GM19455 (cell line): ENCODE data around the gene CCL13.

ENCODE experiments used
- ATAC-seq: cut with Tn5 transposase; IDR thresholded peaks from one replicate; pipeline ENCODE4 v1.9.1; 2021; ENCODE audit not compliant: unreplicated experiment

Gene CCL13

DNA sequence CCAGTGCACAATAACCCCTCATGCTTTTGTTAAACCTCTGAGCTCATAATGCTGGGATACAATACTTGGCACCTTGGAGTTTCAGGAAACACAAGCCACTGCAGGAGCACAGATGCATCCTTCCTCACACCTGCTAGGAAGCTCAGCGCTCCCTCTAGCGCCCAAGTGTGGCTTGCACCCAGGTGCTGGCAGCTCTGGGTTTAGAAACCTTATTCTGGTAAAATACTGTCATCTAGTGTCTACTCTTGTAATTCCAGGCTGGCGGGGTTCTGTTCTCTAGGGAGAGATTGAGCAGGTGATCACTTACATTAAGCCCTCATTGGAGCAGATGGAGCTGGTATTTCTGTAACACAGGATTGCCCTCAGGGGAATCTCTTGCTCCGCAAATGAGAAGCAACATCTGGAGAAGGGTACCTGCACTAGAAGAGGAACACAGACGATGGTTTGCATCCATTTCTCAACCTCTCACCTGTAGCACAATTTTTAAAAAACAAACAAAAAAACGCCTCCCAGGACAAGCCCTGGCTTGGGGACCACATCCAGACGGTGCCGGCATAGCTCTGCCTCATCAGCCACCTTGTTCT, 5.3 kb downstream of the CCL13 start:
- ATAC-seq: no peak

DNA sequence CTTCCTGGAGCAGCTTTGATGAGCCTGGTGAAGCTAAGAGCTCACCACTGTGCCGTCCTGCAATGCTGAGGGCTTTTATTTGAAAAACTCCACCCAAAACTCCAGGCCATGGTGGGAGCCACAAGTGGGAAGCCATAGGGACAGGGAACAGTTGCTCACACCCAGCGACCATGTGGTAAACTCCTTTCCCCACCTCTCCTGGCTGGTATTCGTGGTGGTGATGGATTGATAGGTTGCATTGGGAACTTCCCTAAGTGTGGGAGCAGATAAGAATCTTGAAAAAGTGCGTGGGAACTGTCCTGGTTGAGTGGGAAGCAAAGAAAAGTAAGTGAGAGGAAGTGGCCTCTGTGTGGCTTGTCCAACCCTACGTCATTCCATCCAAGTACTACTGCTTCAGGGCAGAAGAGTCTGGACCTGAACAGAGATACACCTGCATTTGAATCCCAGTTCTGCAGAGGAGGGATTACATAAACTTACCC, 6.9 kb downstream of the CCL13 start, which contains the start of gene CCL1:
CCL1 (minus strand) TSS at position 51 of the 479 bp plus-strand sequence. CDS start 72 bp downstream, outside the sequence.
- ATAC-seq: no peak

DNA sequence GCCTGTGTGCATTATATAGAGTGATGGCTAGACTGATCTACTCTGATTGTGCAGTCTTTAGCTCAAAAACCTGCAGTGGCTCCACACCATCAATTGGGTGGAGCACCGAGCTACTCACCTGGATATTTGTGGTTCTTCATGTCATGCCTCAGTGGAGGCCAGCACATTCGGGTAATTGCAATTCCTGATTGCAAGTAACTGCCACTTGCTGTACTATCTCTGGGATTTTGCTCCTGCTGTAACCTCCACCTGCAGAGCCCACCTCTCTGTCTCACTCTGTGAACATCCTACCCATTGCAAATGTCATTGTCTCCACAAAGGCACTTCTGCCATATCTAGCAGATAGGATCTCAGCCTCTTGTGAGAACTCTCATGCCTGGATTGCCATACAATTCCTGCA, 8.5 kb downstream of the CCL13 start:
- ATAC-seq: no peak

DNA sequence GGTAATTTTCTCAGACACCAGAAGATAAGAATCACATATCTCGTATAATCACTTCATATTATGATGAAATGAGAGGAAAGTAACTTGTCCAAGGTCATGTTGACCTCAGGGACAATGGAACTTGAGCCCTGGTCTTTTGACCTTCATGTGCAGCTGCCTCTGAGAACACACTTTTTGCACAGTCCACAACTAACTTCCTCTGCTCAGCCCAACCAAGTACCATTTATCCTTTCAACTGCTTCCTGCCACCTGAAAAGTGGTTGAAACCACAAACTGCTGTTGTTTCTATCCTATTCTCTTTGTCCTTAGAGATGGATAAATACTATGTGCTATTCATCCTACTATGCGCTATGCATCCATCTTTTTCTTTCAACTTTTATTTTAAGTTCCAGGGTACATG, 9.1 kb downstream of the CCL13 start:
- ATAC-seq: no peak

DNA sequence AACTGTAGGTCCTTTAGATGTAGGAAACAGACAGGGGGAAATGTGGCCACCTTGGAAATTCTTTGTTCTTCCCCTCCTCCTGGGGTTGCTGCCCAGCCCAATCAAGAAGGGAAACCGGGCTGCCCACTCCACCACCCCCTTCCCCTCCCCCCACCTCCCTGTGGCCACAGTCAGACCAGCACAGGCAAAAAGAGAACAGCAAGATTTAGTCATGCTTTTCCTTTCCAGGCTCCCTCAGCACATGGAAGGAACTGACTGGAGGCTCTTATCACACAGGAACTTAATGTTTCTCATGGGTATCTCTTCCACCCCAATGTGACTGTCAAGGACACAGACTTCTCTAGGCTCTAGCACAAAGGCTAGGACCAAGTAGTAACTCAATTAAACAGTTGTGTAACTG, 9.7 kb downstream of the CCL13 start:
- ATAC-seq: no peak

DNA sequence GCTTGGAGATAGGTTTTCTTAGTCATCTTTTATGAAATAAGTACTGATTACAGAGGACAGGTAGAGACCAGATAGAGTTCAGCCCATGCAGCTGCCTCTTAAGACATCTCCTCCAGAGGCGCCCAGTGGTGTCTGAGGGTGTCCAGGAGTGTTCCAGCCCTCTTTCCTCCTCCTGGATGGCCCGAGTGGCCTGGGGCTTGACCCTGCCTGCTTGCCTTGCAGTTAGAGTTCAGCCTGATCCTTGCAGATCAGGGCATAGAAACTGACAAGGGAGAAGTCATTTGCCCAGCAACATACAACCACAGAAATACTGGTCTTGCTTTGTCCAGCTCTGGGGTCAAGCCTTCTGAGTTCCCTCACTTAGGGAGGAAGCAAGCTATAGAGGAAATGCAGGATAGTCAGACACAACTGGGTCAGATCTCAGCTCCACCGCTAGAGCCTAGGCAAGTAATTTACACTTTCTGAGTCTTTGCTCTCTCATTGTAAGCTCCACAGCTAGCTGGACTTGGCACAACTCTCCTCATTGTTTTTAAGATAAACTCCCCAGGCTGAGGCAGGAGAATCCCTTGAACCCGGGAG, 10.3 kb downstream of the CCL13 start:
- ATAC-seq: no peak

DNA sequence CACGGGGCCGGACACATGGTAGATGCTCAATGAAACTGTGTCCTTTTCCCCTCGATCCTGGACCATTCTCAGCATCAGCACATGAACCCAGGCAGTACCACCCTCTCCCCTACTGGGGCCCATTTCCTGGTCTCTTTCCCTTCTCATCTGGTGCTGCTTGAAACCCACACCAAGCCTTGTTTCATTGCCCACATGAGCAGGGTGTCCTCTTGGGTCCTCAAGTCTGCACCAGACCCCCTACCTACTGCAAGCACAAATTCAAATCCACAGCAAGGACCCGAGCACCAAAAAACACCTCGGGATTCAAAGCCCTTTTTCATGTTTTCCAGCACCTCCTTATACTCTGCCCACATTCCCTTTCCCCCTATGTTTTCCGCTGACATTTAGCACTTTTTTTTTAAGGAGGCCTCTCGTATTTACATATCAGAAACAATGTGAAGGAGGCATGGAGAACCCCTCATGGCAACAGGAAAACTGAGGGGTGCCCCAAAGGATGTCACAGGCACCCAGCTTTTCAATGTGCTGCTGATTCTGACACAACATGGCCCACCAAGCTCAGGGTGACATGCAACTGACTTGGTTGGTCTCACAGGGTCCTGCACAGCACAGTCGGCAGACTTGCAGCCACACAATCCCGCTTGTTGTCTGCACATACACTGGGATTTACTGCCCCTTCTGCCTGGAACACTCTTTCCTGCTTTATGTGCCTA, 11.4 kb downstream of the CCL13 start:
- ATAC-seq: no peak

DNA sequence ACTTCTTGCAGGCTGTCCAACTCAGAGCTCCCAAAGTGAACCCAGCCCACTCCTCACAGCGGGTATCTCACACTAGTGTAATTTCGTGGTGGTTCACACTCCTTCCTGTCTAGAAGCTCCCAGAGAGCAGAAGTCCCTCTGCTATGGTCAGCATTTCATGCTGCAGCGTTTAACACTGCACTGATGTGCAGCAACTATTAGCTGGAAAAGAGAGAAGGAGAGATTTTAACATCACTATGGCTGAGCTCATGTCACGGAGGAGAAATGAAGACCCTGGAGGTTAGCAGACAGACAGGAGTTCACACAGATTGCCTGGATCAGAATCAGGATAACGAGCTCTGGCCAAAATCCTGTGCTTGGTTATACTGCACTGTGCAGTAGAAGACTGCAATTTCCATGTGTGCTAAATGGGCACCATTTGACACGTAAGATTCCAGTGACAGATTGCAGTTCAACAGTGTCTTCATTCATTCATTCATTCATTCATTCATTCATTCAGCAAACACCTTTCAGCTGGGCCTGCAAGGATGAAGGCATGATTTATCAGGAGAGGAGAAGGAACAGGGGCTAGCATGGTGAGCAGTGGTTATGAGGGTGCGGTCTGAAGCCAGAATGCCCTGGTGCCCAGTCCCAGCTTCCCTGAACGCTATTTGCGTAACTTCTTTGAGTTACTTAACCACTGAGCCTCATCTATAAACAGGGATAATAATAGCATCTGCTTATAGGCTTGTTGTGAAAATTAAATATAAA, 12.1 kb downstream of the CCL13 start:
- ATAC-seq: no peak

DNA sequence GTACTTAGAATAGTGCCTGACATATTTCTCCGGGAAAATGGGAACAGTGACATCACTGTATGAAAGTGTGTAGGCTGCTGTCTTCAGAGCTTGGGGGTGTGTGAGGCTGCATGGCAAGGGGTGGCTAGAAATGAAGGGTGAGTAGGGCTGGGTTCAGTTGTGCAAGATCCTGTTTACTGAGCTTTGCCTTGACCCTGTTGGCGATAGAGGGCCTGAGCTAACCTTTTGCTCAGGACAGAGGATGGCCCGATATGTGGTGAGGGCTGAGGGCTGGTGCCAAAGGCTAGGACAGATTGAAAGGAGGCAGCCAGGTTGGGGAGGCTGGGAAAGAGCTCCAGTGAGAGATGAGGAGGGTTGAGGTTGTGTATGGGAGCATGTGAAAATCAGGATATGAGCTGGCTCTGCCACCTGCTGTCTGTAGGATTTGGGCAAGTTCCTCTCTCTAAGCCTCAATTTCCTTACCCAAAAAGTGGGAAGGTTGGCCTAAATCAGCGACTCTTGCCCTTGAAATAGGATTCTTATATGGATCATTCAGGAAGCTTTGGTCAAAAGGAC, 12.7 kb downstream of the CCL13 start:
- no peak for ATAC-seq

DNA sequence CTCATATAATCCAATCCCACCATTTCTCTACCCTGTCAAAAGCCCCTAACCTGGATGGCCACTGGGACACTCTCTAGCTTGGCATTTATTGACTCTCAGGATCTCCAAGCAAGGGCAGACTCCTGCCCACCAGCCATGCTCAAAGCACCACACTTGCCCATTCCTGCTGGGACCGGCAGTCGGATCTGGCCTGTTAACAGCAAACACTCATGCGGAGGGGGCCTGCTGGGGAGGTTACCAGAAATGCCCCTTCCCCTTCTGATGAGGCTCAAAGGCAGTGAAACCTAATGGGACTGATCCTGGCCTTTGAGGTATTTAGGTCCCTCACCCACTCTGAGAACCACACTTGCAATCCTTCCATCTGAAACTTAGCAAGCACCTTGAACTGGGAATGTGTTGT, 13.3 kb downstream of the CCL13 start:
- ATAC-seq: no peak

DNA sequence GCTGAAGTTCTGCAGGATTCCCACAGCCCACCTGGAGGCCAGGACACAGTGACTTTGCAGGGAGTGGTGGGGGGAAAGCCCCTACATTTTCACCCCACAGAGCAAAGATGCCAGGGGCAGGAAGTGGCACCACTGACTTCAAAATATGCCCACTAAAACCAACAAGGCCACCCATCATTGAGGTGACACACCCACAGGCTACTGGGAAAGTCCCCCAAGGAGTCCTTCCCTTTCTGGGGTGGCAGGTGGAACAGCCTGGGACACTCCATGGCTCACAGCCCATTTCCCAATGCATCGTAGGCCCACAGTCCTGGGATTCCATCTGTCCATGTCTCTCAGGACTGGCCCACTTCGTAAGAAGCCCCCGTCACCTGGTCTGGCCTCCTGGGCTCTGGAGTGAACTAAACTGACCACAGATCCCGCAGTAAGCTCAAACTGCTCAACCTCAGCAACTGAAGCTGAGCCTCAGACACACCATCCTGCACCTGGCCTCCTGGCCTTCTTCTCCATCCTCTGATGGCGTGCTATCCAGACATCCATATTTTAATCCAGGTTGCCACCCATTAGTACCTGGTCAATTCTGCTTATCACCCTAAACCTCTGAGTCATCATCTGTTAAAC, 14.2 kb downstream of the CCL13 start:
- no peak for ATAC-seq

DNA sequence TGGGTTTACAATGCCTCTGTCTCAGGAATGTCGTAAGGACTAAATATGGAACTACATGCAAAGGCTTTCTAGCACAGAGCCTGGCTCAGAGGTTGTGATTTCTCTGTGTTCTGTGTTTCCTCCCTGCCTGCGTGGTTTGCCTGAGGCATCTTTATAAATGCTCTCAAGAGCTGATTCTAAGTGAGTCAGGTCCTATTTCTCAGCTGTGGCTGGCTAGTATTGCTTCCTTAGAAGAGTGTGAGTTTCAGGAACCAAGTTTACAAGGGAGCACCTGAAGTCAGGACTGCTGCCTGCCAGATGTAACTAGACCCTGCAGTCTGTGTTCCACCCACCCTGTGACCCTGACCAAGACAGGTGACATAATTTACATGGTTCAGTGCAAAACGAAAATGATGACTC, 14.7 kb downstream of the CCL13 start:
- no peak for ATAC-seq

DNA sequence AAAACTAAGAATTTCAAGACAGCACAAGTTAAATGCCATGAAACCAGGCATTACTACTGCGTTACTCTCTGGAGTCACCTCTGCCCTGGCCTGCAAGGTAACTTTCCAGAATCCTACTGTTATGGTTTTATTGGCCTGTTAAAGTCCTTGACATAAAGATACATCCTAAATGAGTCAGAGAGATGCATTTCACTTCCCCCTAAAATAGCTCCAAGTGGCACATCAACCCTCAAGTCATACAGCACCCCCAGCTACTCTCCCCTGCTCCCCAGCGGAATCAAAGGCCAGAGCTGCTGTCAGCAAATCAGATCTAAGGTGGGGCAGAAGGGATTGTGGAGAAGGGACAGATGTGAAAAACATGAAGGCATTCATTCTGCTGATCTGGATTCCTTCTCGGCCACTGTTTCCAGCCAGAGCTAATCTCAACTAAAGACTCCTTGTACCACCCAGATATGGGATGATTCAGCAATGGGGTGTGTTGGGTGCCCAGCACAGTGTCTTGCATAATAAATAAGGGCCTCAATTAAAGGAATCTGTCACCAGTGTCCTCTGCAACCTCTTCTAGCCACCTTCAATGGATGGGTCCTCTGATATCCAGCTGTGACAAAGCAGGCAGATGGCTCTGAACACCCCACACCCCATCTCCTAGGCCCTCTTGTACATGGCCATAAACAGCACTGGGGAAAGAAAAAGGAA, 15.3 kb downstream of the CCL13 start:
- no peak for ATAC-seq

DNA sequence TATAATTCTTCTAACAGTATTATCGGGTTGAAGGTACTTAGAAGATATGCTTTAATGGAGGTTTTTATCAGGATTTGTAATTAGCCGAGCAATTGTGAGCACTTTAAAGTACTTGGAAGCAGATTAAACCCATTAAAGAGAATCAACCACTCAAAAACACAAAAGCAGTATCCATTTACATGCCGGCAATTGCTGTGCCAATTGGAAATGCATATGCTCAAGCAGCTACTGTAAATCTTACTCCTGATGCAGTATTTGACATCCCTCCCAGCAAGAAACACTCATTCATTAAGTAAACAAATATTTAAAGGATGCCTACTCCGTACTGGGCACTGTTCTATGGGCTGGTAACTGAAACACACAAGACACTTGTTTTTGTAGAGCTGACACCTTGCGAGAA, 18.2 kb downstream of the CCL13 start:
- ATAC-seq: no peak

DNA sequence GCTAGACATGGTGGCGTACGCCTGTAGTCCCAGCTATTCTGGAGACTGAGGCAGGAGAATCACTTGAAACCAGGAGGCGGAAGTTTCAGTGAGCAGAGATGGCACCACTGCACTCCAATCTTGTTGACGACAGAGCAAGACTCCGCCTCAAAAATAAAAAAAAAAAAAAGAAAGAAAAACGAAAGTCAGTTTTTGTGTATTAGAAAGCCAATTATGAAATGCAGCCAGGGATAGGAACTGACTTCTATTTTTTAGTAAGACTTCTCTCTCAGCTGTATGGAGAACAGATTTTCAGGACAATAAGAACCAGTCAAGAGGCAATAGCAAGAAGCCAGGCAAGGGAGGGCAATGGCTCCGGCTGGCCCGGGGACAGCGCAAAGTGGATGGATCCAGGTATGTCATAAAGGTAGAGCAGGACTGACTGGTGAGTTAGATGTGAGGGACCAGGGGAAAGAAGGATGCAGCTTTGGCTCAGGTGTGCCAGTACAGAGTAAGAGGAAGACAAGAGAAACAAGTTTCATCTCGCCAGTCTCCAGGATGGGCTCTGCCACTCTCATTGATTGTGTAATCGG, 19.2 kb downstream of the CCL13 start:
- ATAC-seq: no peak

DNA sequence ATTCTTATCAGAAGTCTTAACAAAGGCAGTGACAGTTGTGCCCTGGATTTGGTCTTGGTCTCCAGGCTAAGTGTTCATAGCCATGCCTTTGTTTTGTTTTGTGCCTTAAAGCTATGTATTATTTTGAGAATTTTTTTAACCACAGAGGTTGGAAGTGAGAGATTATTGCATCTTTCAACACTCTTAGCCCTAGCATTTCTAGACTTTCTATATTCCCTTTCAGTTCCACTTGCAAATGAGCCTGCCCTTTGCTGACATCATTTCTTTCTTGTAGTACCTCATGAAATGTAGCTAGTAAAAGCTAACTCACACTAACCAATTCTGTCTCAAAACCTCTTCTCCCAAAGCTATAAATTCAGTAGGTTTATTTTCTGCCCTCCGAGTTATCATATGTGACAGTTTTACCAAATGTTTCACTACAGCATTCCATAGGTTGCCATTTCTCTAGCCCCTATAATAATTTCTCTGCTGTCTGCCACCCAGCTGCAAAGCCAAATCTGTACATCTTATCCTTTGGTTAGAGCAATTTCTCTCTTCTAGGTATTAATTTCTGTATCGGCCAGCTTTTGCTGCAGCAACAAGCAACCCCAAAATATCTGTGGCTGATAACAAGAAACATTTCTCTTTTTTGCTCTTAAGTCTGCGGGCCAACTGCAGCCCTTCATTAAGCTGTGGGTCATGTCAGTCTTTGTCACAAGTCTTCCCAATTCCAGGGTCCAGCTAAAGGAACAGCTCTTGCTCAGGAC, 21.0 kb downstream of the CCL13 start:
- no peak for ATAC-seq

DNA sequence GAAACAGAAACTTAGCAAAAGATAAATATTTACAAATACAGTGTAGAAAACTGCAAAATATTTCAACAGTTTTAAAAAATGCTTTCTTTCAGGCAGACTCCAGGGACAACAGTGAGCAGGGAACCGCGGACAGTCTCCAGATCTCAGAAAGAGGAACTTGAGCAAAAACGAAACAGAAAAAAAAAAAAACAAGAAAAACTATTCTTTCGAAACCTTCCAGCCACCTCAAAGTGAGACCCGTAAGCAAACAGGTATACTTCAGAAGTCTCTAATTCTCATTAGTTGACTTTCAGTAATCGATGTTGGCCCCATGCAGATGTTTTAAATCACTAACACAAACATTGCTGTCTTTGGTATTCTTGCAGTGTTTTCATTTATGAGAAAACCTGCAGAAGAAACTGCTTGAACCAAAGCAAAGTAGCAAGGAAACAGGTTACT, 22.4 kb downstream of the CCL13 start:
- peak; percentile 72 for ATAC-seq

DNA sequence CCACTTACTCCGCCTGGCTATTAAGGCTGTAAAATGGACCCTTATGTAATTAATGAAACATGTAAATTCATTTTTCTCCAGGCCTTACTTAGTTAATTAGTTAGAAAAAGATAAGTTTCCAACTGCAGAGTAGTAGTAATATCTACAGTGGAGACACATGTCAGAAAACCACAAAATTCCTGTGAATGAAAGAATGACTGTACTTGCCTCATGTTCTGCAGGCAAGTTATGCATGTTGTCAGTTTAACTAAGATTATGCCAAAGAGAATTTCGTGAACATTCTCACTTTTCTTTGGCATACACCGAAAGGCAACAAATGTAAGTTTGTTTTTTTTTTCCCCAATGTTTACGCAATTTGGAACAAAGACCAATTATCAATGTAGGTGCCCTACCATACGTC, 23.6 kb downstream of the CCL13 start:
- ATAC-seq: no peak

DNA sequence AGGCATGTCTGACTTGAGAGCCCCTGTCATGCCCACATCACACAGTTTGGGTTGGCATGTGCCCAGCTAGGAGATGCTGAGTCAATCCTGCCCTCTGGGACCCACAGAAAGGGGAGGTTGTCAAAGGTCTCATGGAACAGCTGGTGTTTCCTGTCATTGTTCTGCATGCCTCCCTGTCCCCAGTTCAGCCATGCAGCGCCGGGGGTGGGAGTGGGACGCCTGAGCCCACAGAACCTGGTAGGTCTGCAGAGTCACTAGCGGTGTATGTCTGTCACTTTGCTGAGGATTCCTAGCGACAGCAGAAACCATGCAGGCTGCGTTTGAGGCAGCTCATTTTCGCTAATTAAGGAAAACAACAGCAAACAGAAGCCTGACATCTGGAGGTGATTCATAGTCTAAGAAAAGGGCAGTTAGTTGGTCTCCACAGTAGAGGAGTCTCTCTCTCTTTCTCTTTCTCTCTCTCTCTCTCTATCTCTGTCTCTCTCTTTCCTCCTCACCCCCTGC, 26.4 kb downstream of the CCL13 start:
- ATAC-seq: no peak
